ENCODE measurements around the gene PODXL.
A peak's percentile ranks its signal among the peaks of the same experiment; 100 is the strongest.
"Not testable (repeated sequence)": the region's sequence is repeated elsewhere in the genome, so short reads cannot be mapped to it uniquely, and the experiment has no call there.

PODXL gene

GRCh38 chr7:131537571-131537978, 18.9 kb downstream of the PODXL start:
- no peak for DNase-seq (ENCODE audit: low spot score)

- DNase-seq (ENCODE audit: low spot score) = no peak
Observed at GRCh38 chr7:131536361-131536849, 20.0 kb downstream of the PODXL start.

DNA sequence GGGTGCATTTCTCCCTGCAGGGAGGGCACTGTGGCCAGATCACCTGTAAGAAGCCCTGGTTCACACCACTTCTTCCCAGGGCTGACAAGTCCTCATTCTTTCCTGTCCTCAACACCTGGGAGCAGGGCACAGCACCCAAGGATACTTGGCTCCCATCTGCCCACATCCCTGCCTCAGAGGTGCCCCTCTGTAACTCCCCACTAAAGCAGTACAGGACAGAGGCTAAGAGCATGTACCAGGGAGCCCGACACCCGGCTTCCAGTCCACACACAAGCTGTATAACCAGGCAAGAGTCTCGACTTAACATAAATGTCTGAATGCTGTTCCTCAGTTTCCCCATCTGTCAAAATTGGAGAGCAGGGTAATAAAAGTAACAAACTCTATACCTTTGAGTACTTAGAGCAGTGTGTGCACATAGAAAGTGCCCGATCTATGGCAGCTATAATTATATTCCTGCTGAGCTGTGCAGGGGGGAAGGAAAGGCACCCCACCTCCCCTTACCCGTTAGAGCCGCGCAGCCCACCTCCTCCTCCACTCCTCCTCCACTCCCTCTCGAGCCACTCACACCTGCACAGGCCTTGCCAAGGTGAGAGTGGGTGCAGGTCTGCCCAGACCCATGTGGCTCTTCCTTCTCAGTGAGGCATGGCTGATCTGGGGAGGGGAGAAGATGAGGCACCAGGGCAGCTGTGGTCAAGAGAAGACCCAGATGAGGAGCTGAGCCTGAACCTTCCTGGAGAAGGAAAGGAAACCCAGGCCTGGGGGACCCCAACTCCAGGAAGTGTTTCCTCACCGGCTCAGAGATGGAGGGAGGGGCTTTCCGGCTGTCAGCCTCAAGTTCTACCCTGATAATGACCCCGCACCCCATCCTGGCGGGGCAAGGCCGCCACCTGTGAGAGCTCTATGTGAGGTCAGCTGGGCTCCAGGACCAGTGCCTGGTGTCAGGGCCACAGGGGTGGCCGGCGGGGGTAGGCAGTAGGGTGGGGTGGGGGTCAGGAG, 22.6 kb downstream of the PODXL start:
- DNase-seq (ENCODE audit: low spot score) = no peak

DNA sequence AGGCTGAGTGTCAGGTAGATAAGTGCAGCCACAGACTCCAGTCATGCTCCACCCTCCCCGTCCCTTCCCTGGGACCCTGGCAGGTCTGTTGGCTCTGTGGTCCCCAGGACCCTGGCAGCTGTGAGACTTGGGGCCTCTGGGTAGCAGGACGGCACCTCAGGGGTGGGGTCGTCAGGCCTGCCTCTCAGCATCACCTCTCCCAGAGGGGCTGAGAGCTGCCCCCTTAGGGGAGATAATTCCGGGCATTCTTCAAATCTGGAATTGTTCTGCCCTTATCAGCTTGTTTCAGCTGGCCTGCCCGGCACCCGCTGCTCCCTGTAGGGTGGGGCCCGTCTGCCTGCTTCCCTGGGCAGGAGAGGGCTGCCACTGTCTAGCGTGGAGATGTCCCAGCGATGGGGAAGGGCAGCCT, 23.3 kb downstream of the PODXL start:
- DNase-seq (ENCODE audit: low spot score) = no peak

- no peak for DNase-seq (ENCODE audit: low spot score)
Observed at GRCh38 chr7:131532570-131533091, 23.8 kb downstream of the PODXL start.

DNA sequence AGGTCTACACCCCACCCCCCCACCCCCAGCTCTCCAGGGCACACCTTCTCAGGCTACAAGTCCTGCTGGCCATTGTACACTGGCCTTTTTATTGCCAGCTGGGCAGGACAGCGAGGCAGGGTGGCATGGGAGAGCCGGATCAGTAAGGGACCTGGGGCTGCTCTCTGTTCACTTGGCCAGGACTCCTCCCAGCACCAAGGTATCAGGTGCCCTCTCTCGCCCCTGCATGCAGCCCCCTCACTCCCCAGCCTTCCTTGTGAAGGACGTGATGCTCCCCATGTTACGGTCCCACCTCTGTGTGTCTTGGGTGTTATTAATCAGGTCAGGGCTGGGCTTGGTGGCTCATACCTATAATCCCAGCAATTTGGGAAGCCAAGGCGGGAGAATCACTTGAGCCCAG, 26.3 kb downstream of the PODXL start:
- no peak for DNase-seq (ENCODE audit: low spot score)

DNA sequence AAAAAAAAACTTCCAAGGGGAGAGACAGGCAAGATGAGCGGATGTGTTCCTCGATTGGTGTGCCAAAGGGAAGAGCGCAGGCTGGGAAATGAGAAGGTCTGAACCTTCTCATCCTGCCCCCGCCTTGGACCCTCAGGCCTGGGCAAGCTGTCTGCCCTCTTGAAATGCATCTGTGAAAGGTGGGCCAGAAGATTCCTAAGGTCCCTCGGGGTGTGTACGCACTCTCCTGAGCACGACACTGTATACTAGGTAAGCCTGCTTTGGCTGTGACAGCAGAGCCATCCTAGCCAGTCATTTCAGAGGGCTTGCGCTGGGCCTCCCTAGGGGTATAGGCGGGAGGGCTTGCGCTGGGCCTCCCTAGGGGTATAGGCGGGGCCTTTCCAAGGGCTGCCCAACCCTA, 26.8 kb downstream of the PODXL start:
- DNase-seq (ENCODE audit: low spot score) = no peak

GRCh38 chr7:131529179-131529578, 27.2 kb downstream of the PODXL start:
- DNase-seq (ENCODE audit: low spot score) = no peak

DNA sequence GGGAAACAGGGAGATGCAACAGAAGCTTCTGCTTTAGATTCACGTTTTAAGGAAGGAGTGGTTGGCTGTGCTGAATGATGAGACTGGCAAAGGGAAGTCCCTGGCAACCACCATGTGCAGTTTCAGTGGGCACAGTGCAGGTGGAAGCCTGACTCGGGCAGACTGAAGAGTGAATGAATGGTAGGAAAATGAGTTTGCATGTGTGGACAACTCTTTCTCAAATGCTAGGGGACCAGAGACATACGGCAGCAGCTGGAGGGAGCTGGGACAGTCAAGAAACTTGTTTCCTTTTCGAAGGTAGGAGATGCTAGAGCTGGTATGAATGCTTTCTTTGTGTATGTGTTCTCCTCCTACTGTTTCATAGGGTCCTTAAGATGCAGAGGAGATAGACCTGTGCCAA, 29.0 kb downstream of the PODXL start:
- DNase-seq (ENCODE audit: low spot score) = no peak

DNA sequence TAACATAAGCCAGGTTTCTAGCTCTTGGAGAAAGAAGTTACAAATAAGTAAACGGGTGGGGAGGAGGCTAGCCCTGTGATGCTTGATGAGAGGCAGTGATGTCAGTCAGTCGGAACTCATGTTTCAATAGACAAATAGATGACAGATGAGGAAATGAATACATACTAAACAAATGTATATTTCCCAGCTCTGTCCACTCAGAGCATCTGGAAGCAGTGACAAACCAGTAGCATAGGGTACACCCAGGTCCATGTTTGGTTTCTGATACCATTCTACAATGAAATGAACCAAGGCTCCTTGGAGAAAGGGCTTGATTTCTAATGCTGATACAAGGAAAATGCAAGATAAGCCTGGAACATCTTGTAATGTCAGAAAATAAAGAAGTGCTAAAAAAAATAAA, 30.6 kb downstream of the PODXL start:
- no peak for DNase-seq (ENCODE audit: low spot score)

GRCh38 chr7:131524703-131525102, 31.7 kb downstream of the PODXL start:
- DNase-seq (ENCODE audit: low spot score) = no peak

- no peak for DNase-seq (ENCODE audit: low spot score)
Observed at GRCh38 chr7:131524115-131524514, 32.3 kb downstream of the PODXL start.

DNA sequence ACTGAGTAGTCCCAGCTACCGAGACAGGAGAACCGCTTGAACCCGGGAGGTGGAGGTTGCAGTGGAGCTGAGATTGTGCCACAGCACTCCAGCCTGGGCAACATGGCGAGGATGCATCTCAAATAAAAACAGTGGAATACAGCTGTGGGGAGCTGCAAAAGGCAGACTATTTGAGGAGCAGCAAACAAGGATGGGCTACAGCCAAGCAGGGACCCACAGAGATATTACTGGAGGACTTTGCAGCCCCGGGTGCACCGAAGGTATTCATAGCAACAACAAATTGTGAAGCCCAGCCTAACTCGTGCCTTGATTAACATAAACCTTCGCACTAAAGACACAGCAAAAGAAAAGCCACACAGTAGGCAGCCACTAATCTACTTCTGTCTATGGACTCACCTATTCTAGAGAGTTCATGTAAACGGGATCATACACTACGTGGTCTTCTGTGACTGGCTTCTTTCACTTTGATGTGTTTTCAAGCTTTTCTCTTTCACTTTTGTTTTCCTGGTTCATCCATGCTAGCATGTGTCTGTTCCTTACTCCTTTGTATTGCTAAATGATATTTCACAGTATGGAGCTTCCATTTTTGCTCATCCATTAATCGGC, 34.0 kb downstream of the PODXL start:
- no peak for DNase-seq (ENCODE audit: low spot score)

- DNase-seq (ENCODE audit: low spot score) = no peak
Observed at GRCh38 chr7:131521651-131522163, 34.7 kb downstream of the PODXL start.

DNA sequence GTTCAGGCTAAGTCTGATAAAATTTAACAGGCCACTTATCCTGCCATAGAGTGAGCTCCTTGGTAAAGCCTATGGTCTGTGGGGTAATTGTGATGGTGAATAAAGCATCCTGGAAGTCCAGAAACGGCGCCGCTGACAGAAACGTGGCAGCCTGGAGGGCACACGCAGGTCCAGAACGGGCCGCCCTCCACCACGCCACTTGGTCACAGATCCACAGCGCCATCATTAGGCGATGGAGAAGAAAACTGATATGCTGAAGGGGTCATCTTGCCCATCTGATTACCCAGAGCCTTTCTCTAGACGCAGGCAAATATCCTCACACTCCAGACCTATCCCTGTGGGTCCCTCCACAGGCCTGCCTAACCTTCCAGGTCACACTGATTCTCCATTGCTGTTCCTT, 37.8 kb downstream of the PODXL start:
- DNase-seq (ENCODE audit: low spot score) = no peak

GRCh38 chr7:131517218-131517923, 39.1 kb downstream of the PODXL start:
- no peak for DNase-seq (ENCODE audit: low spot score)

DNA sequence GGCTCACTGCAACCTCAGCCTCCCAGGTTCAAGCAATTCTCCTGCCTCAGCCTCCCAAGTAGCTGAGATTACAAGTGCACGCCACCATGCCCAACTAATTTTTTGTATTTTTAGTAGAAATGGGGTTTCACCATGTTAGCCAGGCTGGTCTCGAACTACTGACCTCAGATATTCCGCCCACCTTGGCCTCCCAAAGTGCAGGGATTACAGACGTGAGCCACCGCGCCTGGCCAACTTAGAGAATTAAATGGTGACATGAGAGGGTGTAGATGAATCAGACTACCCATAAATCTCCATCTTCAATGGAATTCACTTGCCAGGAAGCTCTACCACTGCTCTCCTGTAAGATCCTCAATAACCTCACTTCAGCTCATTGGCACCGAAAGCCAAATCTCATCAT, 41.0 kb downstream of the PODXL start:
- DNase-seq (ENCODE audit: low spot score) = not testable (repeated sequence)

DNA sequence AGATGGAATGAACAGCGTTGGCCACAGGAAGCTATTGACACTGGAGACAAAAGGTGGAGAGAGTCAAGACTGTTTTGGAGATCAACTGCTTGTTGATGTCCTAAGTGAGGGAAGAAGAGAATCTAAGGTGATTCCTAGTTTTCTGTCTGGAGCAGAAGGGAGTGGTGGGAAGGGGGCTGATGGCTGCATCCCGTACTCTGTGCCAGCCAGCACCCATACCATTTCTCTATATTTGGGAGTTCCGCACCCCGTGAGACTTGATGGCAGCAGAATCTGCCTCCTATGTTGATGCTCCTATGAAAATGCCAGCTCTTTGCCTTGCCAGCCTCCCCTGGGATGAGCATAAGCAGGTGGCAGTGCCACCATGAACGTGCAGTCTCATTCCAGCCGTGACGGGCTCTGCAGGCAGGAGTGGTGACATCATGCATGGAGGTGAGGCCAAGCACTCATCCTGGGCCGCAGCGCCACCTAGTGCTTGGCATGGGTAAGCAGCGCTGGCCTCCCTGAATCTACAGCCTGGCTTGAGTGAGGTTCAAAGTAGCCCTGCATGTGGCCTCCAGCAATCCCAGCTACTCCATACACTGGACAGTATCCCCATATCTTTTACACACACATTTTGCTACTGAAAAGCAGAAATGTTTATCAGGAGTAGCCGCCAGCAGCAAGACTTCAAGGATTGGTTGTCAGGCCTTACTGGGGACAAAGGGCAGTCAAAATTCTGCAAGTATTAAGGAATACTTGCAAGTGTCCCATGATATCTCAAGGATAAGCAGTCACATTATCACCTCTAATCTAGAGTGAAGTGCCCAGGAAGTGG, 43.0 kb downstream of the PODXL start:
- peak; percentile 76 for DNase-seq (ENCODE audit: low spot score)

DNA sequence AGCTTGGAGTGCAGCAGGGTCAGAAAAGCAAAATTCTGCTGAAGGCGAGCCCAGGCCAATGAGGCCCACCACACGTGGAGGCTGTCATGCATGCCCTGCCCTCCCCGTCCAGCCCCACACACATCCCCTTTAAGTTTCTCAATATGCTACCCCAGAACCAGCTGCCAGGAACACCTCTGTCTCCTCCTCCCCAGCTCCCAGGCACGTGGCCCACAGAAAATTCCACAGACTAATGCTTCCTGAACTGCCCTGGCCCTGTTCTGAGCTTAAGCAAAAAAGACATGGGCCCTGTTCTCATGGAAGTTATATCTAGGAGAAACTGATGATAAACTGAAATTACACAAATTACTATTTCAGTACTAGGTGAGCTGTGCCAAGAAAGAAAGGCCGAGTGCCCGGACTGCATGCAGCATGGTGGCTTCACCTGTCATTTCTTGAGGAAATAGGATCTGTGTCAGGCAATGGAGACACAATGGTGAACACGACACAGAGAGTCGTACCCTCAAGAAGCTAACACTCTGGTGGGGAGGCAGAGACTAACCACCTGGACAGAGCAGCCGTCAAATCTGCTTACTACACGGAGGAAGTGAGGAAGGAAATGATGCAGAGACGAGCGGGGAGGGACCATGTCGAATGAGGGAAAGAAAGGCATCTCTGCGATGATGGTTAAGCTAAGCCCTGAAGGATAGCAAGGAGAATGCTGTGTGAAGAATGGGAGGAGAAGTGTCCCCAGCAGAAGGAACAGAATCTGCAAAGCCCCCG, 44.5 kb downstream of the PODXL start:
- no peak for DNase-seq (ENCODE audit: low spot score)

DNA sequence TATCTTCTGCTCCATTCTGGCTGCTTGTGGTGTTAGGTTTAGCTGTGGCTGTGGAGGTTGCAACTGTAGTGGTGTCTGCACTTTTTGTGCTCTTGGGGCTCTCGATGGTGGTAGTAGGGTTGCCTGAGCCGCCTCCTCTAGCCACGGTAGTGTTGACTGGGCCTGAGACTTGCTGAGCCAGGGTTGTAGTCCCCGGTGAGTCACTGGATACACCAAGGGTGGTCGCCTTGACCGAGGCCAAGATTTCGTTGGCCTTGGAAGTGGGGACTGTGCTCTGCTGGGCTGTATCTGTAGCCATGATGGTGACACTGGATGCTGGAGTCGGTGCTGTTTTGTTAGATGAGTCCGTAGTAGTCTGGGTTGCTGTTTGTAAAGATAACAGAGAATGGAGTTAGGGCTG, 45.4 kb downstream of the PODXL start:
- no peak for DNase-seq (ENCODE audit: low spot score)

GRCh38 chr7:131509781-131510180, 46.6 kb downstream of the PODXL start:
- DNase-seq (ENCODE audit: low spot score) = no peak
